ENCODE measurements around the gene CSTB.

DNA sequence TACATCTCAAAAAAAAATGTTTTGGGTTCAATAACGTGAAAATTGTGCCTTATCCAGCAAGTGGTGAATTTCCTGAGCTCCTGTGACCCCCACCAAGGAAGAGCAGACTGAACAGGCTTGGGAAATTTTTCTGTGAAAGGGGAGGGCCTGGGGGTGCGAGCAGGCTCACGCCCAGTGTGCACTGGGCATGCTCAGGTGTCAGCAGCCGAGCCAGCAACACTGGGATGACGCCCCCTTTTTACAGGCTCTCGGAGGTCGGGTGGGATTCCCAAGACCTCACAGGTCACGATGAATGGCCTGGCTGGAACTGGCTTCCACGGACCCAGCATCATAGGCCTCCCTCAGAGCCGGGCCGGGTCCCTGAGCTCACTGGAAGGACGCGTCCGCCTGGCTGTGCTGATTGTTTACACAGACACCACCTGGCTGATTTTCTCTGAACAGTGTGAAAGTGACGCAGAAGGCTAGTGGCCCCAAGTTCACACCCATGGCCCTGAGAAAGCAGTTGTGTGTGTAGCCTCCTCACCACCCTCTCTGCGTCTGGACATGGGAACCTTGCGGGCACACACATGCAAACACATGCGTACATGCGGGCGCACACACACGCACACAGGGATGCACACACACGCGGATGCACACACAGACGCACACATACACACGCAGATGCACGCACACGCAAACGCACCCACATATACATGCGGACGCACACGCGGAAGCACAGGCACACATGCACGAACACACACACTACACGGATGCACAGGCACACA lies 9.2 kb downstream of the CSTB start:
- TF ChIP-seq, protein P1, sequence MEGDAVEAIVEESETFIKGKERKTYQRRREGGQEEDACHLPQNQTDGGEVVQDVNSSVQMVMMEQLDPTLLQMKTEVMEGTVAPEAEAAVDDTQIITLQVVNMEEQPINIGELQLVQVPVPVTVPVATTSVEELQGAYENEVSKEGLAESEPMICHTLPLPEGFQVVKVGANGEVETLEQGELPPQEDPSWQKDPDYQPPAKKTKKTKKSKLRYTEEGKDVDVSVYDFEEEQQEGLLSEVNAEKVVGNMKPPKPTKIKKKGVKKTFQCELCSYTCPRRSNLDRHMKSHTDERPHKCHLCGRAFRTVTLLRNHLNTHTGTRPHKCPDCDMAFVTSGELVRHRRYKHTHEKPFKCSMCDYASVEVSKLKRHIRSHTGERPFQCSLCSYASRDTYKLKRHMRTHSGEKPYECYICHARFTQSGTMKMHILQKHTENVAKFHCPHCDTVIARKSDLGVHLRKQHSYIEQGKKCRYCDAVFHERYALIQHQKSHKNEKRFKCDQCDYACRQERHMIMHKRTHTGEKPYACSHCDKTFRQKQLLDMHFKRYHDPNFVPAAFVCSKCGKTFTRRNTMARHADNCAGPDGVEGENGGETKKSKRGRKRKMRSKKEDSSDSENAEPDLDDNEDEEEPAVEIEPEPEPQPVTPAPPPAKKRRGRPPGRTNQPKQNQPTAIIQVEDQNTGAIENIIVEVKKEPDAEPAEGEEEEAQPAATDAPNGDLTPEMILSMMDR (tag by site-specific recombination; IDR thresholded peaks at IDR 0.05) = no peak
- no peak for TF ChIP-seq ZSCAN16 (tag by site-specific recombination; IDR thresholded peaks at IDR 0.05)
- TF ChIP-seq, protein P2, sequence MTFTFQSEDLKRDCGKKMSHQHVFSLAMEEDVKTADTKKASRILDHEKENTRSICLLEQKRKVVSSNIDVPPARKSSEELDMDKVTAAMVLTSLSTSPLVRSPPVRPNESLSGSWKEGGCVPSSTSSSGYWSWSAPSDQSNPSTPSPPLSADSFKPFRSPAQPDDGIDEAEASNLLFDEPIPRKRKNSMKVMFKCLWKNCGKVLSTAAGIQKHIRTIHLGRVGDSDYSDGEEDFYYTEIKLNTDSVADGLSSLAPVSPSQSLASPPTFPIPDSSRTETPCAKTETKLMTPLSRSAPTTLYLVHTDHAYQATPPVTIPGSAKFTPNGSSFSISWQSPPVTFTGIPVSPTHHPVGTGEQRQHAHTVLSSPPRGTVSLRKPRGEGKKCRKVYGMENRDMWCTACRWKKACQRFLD (tag by site-specific recombination; IDR thresholded peaks at IDR 0.05) = no peak
- no peak for TF ChIP-seq ZNF560 (tag by site-specific recombination; IDR thresholded peaks at IDR 0.05; ENCODE audit: borderline replicate concordance)
- no peak for TF ChIP-seq YY1 (tag by site-specific recombination; IDR thresholded peaks at IDR 0.05)
- TF ChIP-seq, protein P3, sequence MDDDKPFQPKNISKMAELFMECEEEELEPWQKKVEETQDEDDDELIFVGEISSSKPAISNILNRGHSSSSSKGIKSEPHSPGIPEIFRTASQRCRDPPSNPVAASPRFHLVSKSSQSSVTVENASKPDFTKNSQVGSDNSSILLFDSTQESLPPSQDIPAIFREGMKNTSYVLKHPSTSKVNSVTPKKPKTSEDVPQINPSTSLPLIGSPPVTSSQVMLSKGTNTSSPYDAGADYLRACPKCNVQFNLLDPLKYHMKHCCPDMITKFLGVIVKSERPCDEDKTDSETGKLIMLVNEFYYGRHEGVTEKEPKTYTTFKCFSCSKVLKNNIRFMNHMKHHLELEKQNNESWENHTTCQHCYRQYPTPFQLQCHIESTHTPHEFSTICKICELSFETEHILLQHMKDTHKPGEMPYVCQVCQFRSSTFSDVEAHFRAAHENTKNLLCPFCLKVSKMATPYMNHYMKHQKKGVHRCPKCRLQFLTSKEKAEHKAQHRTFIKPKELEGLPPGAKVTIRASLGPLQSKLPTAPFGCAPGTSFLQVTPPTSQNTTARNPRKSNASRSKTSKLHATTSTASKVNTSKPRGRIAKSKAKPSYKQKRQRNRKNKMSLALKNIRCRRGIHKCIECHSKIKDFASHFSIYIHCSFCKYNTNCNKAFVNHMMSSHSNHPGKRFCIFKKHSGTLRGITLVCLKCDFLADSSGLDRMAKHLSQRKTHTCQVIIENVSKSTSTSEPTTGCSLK (tag by site-specific recombination; IDR thresholded peaks at IDR 0.05) = no peak
